ENCODE data around the gene UGT2A3.

The UGT2A3 gene

DNA sequence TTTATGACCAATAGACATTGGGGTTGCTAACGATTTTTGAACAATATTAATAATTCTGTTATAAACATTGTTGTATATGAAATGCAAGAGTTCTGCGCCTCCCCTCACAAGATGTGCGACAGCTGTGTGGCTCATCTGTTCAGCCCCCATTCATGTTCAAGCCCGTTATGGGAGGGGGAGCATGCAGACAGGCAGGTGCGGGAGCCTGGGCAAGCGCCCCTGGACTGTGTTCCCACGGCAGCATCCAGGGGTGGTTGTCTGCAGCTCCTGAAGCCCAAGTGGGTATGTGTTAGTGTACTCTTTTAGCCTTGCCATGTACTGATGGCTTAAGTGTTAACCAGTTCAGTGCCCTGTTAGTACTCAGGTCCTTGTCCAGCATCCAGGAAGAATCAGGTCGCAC is 34.6 kb downstream of the UGT2A3 start:
- DNase-seq (ENCODE audit: low read depth in 4 of 4, low spot score in 1 of 4), result no peak

DNA sequence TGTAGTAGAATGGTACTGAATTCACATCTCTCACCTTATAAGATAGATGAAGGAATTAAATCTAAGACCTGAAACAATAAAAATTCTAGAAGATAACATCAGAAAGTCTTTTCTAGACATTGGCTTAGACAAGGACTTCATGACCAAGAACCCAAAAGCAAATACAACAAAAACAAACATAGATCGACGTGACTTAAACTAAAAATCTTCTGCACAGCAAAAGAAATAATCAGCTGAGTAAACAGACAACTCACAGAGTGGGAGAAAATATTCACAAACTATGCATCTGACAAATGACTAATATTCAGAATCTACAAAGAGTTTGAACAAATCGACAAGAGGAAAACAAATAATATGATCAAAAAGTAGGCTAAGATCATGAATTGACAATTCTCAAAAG is 38.8 kb downstream of the UGT2A3 start:
- no peak for DNase-seq (ENCODE audit: low read depth in 4 of 4, low spot score in 1 of 4)

GRCh38 chr4:68909385-68909784 is 42.2 kb downstream of the UGT2A3 start:
- DNase-seq (ENCODE audit: low read depth in 4 of 4, low spot score in 1 of 4), result no peak

DNA sequence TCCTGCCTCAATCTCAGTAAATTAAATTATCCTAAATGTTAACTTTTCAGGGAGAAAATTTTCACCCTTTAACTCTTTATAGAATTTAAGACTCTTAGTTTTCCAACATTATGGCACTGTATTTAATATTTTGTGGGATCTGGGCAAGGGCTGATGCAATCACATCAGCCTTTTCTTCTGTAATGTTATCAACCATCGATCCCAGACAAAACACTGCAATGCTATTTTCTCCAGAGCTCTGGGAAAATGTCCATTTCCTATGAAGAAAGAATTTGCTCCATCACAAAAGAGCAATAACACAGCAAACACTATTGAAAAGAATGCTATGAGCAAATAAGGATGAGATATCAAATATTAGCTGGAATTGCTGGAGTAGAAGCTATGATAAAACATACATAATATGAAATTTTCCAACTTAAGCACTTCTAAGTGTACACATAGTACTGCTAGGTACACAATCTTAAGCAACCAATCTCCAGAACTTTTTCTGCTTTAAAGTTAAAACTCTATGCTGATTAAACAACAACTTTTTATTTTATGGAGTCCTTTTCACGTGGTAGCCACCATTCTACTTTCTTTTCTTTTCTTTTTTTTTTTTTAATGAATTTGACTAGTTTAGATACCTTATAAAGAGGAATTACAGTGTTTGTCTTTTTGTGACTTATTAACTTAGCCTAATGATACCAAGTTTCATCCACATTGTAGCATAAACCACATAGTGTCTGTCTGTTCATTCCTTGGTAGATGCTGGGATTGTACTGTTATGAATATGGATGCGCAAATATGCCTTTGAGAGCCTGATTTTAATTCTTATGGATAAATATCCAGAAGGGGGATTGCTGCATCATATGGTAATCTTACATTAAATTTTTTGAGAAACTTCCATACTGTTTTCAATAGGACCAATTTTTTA is 43.6 kb downstream of the UGT2A3 start:
- DNase-seq (ENCODE audit: low read depth in 4 of 4, low spot score in 1 of 4), result no peak

- DNase-seq (ENCODE audit: low read depth in 4 of 4, low spot score in 1 of 4), result no peak
Measured at GRCh38 chr4:68907245-68907644, 44.4 kb downstream of the UGT2A3 start.

DNA sequence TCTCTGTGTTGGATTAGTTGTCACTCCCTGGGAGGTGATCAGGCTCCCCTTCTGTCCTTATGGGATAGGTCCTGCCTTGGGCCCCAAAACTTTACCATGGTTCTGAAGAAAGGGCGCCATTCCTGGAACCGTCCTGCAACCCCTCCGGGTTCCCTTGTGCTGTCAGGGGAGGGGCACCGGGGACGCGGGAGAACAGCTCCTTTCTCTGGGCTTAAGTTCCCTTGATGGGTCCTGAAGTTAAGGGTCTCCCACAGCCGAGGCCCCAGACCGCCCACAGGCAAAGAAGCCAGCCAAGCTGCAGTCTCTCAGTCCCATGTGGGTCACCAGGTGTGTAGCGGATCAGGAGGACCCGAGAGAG is 44.8 kb downstream of the UGT2A3 start:
- no peak for DNase-seq (ENCODE audit: low read depth in 4 of 4, low spot score in 1 of 4)

DNA sequence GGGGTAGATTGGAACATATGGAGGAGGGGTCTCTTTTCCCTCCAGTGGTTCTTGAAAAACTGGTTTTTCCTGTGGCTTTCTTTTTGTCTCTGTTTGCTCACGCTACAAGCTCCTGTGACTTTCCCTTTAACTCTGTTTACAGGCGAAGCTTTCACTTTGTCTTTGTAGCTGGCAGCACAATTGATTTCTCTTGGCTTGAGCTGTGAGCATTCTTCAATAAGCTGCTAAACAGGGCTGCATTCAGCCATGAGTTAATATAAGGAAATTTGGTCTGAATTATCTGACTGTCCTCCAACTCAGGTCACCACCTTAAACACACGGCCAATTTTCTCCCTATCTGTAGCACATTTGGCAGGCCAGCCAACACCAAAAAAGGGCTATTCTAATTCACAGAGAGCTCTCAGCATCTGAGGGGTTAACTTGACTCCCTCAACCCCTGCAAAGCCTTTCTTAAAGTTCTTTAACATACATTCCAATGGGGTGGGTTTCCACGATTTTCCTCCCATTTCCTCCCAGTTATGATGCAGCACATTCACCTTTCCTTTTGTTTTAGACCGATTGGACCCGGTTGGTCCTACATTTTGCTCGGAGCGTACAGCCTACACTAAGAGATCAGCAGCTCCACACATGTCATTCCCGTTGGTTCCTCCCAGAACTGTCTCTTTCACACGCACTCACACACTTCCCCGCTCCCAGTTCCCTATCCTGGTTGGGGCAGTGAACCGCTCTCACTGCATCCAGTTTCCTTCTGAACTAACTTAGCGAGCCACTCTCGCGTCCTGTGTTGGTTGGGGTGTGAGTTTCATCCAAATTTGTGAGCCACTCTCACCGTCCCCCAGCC is 45.4 kb downstream of the UGT2A3 start:
- no peak for DNase-seq (ENCODE audit: low read depth in 4 of 4, low spot score in 1 of 4)

DNA sequence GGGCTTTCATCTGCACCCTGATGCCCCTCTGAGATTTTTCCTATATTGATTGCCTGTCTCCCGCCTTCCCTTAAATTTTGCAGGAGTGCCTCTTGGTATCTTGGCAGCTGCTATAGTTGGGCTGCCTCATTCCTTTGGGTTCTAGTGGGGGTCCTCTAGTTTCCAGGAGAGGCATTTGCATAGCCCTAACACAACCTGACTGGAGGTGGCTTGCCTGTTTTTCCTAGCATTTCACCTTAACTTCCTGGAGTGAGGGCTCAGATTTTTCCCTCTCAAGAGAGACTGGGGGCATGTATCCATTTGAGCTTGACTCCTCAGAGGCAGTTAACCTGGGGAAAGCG is 46.0 kb downstream of the UGT2A3 start:
- DNase-seq (ENCODE audit: low read depth in 4 of 4, low spot score in 1 of 4), result no peak

GRCh38 chr4:68904786-68905185 is 46.8 kb downstream of the UGT2A3 start:
- no peak for DNase-seq (ENCODE audit: low read depth in 4 of 4, low spot score in 1 of 4)

- DNase-seq (ENCODE audit: low read depth in 4 of 4, low spot score in 1 of 4), result no peak
Measured at GRCh38 chr4:68896749-68897148, 54.9 kb downstream of the UGT2A3 start.

DNA sequence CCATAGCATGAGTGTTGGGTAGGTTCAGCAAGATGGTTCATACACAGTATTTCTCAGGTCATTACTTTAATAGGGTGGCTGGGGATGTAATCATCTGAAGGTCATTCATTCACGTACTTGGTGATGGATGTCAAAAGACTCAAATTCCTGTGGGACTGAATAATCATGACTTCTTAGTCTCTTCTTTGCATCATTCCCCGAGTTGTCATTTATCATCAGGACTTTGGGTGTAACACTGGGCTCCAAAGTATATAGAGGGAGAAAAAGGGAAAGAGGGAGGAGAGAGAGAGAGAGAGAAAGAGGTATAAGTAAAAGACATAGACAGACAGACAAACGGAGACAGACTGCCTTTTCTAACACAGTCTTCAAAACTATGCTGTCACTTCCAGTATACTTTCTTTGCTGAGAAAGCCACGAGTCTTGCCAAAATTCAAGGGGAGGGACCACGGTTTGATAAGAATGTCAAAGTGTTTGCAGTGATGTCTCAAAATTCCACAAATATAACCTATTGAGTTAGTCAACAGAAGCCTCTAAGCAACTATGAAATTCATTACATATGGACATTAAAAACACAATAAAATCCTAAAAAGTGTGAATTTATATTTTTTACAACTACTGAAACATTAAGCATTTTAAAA is 55.9 kb downstream of the UGT2A3 start:
- DNase-seq (ENCODE audit: low read depth in 4 of 4, low spot score in 1 of 4), result no peak

DNA sequence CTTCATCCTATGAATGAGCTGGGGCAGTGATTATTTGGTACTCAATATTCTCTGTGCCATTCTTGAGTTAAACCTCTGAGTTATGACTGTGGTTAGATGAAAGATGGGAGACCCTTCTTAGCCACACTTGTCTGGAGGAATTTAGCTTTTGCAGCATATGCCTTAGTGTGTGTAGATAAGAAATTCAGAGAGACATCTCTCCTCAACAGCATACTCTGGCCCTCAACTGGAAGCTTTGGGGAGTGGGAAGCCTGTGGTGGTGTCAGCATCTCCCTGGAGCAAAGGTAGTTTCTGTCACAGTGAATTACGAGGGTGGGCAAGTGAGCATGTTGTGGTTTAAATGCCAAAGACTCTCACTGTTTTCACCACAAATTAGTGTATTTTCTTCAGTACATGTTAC is 58.7 kb downstream of the UGT2A3 start:
- DNase-seq (ENCODE audit: low read depth in 4 of 4, low spot score in 1 of 4), result no peak

DNA sequence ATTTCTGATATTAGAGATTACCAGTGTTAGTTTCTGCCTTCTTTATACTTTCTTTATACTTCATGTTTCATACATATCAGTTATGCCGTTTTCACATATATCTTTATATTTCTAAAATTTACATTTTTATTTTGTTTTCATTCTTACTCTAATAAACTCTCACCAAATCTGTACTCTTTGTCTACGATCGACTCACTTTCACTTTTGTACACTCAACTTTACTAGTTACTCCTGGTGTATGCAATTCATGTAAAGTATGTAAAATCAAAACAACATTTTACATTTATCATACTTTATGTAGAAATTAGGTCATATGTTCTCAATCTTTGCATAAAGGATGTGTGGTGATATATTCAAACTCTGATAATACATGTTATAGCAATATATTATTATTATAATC is 59.9 kb downstream of the UGT2A3 start:
- no peak for DNase-seq (ENCODE audit: low read depth in 4 of 4, low spot score in 1 of 4)

DNA sequence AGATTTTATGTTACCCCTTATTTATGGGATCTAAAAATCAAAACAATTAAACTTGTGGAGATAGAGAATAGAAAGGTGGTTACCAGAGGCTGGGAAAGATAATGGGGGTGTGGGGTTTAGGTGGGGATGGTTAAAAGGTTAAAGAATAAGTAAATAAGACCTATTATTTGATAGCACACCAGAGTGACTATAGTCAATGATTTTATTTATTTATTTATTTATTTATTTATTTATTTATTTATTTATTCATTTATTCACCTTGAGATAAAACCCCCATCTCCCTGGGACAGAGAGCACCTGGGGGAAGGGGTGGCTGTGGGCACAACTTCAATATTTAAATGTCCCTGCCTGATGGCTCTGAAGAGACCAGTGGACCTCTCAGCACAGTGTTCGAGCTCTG is 66.1 kb downstream of the UGT2A3 start:
- no peak for DNase-seq (ENCODE audit: low read depth in 4 of 4, low spot score in 1 of 4)

DNA sequence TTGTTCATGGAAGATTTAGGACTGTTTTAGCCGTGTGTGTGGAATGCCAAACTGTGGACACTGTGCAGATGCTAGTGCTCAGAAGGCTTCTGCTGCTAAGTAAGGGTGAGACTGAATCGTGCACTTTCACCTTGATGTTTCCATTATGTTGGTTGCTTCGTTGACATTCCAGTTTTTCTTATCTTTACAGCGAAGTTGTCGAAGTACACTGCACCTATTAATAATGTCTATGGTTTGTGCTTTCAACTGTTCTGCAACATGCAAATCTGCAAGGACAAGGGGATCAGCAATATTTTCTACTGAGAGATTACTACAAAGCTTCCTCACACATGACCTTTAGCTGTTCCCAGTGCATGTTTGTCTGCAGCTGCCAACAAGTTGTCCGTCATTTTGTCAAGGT is 67.7 kb downstream of the UGT2A3 start:
- DNase-seq (ENCODE audit: low read depth in 4 of 4, low spot score in 1 of 4), result no peak

Data from stimulated activated CD4-positive, alpha-beta T cell treated with anti-CD3 and anti-CD28 coated beads, Interleukin-1b, Interleukin-23, amount 100 ng/mL, for 24 hours (primary cell).